Gastroesophageal sphincter (tissue), 3 donors: ENCODE results near the gene FBXO38.

Experiments
- POLR2A ChIP-seq, 2 donors: fragments of 450-650 bp; IDR thresholded peaks; one replicate each; pipeline ENCODE4 v1.6.1; 2017; ENCODE audit warnings: antibody characterized with exemption in 2 of 2, mild to moderate bottlenecking in 2 of 2, moderate library complexity in 1 of 2
- TF ChIP-seq, protein P1 (sequence below), 4 experiments: fragments of 200-600 bp in 2 of 4; fragments of 450-650 bp in 2 of 4; sonication (generic) in 1 of 4; IDR thresholded peaks; one replicate each; pipeline ENCODE4 v1.5.1; 2017 to 2019; ENCODE audit warnings: antibody characterized with exemption in 4 of 4, mild to moderate bottlenecking in 2 of 4, moderate library complexity in 2 of 4

DNA sequence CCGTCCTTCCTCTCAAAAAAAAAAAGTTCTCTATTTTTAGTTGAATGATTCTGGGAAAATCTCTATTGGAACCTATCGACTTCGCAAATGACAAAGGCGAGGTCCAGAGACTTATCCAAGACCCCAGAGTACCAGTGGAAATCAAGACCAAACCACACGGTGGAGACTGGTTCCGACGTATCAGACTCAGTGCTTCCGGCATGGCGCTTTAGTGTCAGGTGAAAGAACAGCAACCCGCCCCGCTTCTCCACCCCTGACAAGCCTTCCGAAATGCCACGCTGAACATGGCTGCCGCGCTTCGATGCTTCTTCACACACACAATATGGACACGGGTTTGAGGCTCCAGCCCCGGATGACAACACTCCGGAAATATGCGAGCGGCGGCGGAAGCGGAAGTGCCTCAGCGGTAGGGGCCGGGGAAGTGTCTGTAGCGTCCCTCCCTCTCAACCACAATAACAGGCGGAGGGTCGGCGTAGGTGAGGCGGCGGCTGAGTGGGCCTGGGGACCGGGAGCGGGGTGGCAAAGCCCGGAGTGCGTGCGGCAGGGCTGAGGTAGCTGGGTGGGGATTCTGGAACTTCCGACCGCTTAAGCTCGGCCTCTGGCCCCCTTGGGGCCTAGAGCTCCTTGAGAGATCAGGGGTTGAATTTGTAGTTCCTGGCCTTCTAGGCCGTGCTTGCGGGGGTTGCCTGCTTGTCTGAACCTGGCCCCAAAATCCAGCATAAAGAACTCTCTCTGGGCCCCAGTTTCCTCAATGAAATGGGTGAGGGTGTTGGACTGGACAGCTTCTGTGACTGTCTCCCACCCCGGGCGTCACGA lies at the start of gene FBXO38:
- TF ChIP-seq, protein P1, sequence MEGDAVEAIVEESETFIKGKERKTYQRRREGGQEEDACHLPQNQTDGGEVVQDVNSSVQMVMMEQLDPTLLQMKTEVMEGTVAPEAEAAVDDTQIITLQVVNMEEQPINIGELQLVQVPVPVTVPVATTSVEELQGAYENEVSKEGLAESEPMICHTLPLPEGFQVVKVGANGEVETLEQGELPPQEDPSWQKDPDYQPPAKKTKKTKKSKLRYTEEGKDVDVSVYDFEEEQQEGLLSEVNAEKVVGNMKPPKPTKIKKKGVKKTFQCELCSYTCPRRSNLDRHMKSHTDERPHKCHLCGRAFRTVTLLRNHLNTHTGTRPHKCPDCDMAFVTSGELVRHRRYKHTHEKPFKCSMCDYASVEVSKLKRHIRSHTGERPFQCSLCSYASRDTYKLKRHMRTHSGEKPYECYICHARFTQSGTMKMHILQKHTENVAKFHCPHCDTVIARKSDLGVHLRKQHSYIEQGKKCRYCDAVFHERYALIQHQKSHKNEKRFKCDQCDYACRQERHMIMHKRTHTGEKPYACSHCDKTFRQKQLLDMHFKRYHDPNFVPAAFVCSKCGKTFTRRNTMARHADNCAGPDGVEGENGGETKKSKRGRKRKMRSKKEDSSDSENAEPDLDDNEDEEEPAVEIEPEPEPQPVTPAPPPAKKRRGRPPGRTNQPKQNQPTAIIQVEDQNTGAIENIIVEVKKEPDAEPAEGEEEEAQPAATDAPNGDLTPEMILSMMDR (IDR thresholded peaks at IDR 0.05) = no peak
- TF ChIP-seq POLR2A (IDR thresholded peaks at IDR 0.05) = peak; percentile 52 to 74
